Endothelial cell of umbilical vein (primary cell): Measurements from ENCODE around the gene FASLG. TPM values are rescaled to one million over a fixed set of nuclear protein-coding genes. Genes with fewer than 3 reads are reported as not detected.

ENCODE experiments used
- BruUV-seq: library from RNA; stranded (reverse); fragments of 400-500 nt; replicated peaks from 2 replicates; lab custom pipeline; 2021; lab: Mats Ljungman, UMichigan
- CTCF ChIA-PET: fragments of 300-600, 350-600 bp; sonication (Branson Sonifier 250); formaldehyde crosslinking; loops from one replicate; lab custom pipeline; 2021; ENCODE audit warnings: antibody characterized with exemption, inconsistent platforms; lab: Charles Lee
- POLR2A ChIA-PET: fragments of 300-600, 350-600 bp; sonication (Branson Sonifier 250); formaldehyde crosslinking; loops from one replicate; lab custom pipeline; 2021; ENCODE audit warnings: antibody characterized with exemption, inconsistent platforms; lab: Charles Lee
- DNase-seq: peaks from one replicate; pipeline ENCODE4 v3.0.0-alpha.2; 2011; ENCODE audit warnings: low read depth, low spot score
- FAIRE-seq: peaks from 2 replicates; lab custom pipeline; 2011; peaks lifted over from hg19 to GRCh38; lab: Jason Lieb, UNC
- H2AFZ ChIP-seq: 2 replicates; pipeline ENCODE4 v1.6.0; 2012; ENCODE audit warnings: low read depth, low read length, control low read depth, inconsistent platforms
- H3K27ac ChIP-seq: 2 replicates; pipeline ENCODE4 v1.5.1; 2011; ENCODE audit warnings: low read depth, mild to moderate bottlenecking, control low read depth, low read length, moderate library complexity; ENCODE audit not compliant: insufficient read depth
- H3K27me3 ChIP-seq, 2 experiments: 2 replicates each; pipeline versions ENCODE4 v1.6.0 to v1.6.1; 2011; ENCODE audit warnings: low read length in 2 of 2, mixed read lengths in 1 of 2; ENCODE audit not compliant: control insufficient read depth in 2 of 2, insufficient read depth in 2 of 2
- H3K36me3 ChIP-seq, 2 experiments: 2 replicates in 1 of 2; 3 replicates in 1 of 2; pipeline ENCODE4 v1.5.1; 2011; ENCODE audit warnings: low read length in 2 of 2, mild to moderate bottlenecking in 1 of 2, moderate library complexity in 1 of 2; ENCODE audit not compliant: control insufficient read depth in 2 of 2, insufficient read depth in 2 of 2; ENCODE audit errors: extremely low read depth in 1 of 2
- H3K4me1 ChIP-seq: 3 replicates; pipeline ENCODE4 v1.5.1; 2011; ENCODE audit warnings: mild to moderate bottlenecking, low read length; ENCODE audit not compliant: control insufficient read depth, insufficient read depth; ENCODE audit errors: extremely low read depth
- H3K4me2 ChIP-seq: 2 replicates; pipeline ENCODE4 v1.6.1; 2011; ENCODE audit warnings: low read length, control low read depth, mixed read lengths; ENCODE audit not compliant: insufficient read depth
- H3K4me3 ChIP-seq, 3 experiments: fragments of 200-600 bp in 1 of 3; sonication (generic), shearing (Covaris generic) in 1 of 3; replicated peaks in 1 of 3; 2 replicates each; pipeline ENCODE4 v1.5.1; 2011 to 2016; ENCODE audit warnings: control low read depth in 3 of 3, low read length in 3 of 3, mild to moderate bottlenecking in 2 of 3, inconsistent platforms in 1 of 3, low read depth in 1 of 3, moderate library complexity in 1 of 3; ENCODE audit not compliant: insufficient read depth in 1 of 3
- H3K79me2 ChIP-seq: 2 replicates; pipeline ENCODE4 v1.6.0; 2012; ENCODE audit warnings: low read length, inconsistent platforms; ENCODE audit not compliant: control insufficient read depth, insufficient read depth
- H3K9ac ChIP-seq: replicated peaks from 2 replicates; pipeline ENCODE3; 2011; ENCODE audit warnings: low read length, control low read depth; ENCODE audit not compliant: insufficient read depth; ENCODE audit errors: extremely low read depth
- H3K9me1 ChIP-seq: replicated peaks from 3 replicates; pipeline ENCODE4 v1.6.0; 2011; ENCODE audit warnings: mild to moderate bottlenecking, low read length; ENCODE audit not compliant: control insufficient read depth, insufficient read depth; ENCODE audit errors: extremely low read depth
- H3K9me3 ChIP-seq: replicated peaks from 2 replicates; pipeline ENCODE4 v1.5.1; 2012; ENCODE audit warnings: low read length, inconsistent platforms; ENCODE audit not compliant: control insufficient read depth, insufficient read depth
- H4K20me1 ChIP-seq: replicated peaks from 2 replicates; pipeline ENCODE3; 2011; ENCODE audit warnings: mild to moderate bottlenecking, low read length; ENCODE audit not compliant: control insufficient read depth, insufficient read depth; ENCODE audit errors: extremely low read depth
- EZH2 ChIP-seq: IDR thresholded peaks from 2 replicates; pipeline ENCODE4 v1.6.1; 2012; ENCODE audit warnings: borderline replicate concordance, low read depth, mild to moderate bottlenecking, moderate library complexity, low read length, inconsistent platforms; ENCODE audit not compliant: severe bottlenecking
- FOS ChIP-seq: IDR thresholded peaks from 2 replicates; pipeline ENCODE4 v1.6.1; 2011; ENCODE audit warnings: mild to moderate bottlenecking, low read length, moderate library complexity, borderline replicate concordance; ENCODE audit not compliant: insufficient read depth
- MYC ChIP-seq: IDR thresholded peaks from one replicate; pipeline ENCODE4 v1.6.1; 2011; ENCODE audit warnings: mild to moderate bottlenecking, low read depth, low read length
- POLR2A ChIP-seq: IDR thresholded peaks from 2 replicates; pipeline ENCODE4 v1.6.1; 2012; ENCODE audit warnings: low read depth, mild to moderate bottlenecking, control low read depth, low read length
- dilution Hi-C: fragments of 300-500 bp; cut with MboI; formaldehyde crosslinking; loops from one replicate; pipeline ENCODE4 v1.15.0; 2019; ENCODE audit warnings: low sequenced_read_pairs; ENCODE audit not compliant: extremely low pct_ligation_motif_present
- intact Hi-C: fragments of 100-400 bp; cut with micrococcal nuclease; formaldehyde crosslinking; loops from one replicate; pipeline ENCODE4 v1.10.0; 2022
- polyA plus RNA-seq, 4 experiments: library from polyadenylated mRNA; depleted of rRNA in 3 of 4; stranded (reverse) in 3 of 4; unstranded in 1 of 4; fragments of >200 nt; gene quantifications; 2 replicates each; pipeline versions ENCODE4 v1.2.1 to v1.2.3, GENCODE V29; 2011 to 2012; ENCODE audit warnings: missing spikeins in 1 of 4
- total RNA-seq: library from RNA; stranded (reverse); gene quantifications from 2 replicates; pipeline ENCODE4 v1.2.3, GENCODE V29; 2021
- TF ChIP-seq, protein P1 (sequence below): IDR thresholded peaks from 2 replicates; pipeline ENCODE4 v1.6.1; 2011; ENCODE audit not compliant: insufficient read depth, insufficient read length
- TF ChIP-seq, protein P2 (sequence below), 2 donors: IDR thresholded peaks; 1 replicate in 1 of 2; 2 replicates in 1 of 2; pipeline ENCODE4 v1.5.1; 2011; ENCODE audit warnings: low read length in 2 of 2, mild to moderate bottlenecking in 2 of 2, moderate library complexity in 2 of 2, control low read depth in 1 of 2, inconsistent platforms in 1 of 2, low read depth in 1 of 2; ENCODE audit not compliant: insufficient read depth in 1 of 2; ENCODE audit errors: extremely low read depth in 1 of 2

Gene FASLG
- total and polyA plus RNA-seq, 2 donors (not counting 3 experiments of a cell fraction or from before 2014, with no cell fraction given): not detected

DNA sequence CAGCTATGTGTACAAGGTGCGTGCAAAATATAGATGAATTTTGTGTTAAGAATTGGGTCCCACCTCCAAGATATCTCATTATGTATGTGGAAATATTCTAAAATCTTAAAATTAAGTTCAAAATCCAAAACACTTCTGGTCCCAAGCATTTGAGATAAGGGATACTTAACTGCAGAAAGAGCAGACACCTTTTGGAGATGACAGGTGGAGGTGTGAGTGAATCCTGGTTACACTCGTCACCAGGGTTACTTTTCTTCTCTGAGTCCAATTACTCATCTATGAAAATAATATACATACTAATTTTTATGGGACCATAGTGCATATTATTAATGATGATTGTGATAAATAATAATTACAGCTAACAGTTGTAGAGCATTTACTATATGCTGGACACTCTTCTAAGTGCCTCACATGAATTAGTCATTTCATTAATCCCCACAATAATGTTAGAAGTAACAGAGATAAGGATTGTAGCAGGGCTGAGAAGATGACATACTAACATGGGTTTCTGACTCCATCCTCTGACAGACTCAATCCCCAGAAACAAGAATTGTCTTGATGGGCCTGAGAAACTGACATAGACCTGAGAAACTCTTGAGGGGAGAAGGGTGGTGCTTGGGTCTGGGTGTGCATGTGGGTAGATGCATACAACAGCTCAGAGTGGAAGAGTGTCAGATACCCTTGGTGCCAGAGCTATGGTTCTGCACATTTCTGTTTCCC, 8.3 kb upstream of the FASLG start:
- no peak for TF ChIP-seq FOS
- no peak for TF ChIP-seq POLR2A
- TF ChIP-seq EZH2: no peak
- no peak for TF ChIP-seq MYC
- Histone ChIP-seq H3K27me3 (no peaks in the 10 kb centered on the region), H3K36me3 (no peaks in the 10 kb centered on the region), H2AFZ (no peak overlapping the region), H4K20me1 (no peaks in the 10 kb centered on the region), H3K4me2 (no peak overlapping the region), H3K79me2 (no peaks in the 10 kb centered on the region), H3K4me3 (no peak overlapping the region), H3K9me3 (no peaks in the 10 kb centered on the region), H3K4me1 (peaks cover 6% of the 10 kb centered on the region), H3K9me1 (no peaks in the 10 kb centered on the region), H3K27ac (no peak overlapping the region), H3K9ac (no peak overlapping the region)
- FAIRE-seq (no peak), DNase-seq (no peak)
- dilution Hi-C loops: no loop called here
- no TSS peak for BruUV-seq
- intact Hi-C loops: no loop called here
- CTCF ChIA-PET: interaction anchor here (1.2 kb wide), 1 partner anchor 8 kb away, joined by 3 read pairs; the partner anchor contains the start of gene FASLG
- POLR2A ChIA-PET: interaction anchor here (0.5 kb wide), 1 partner anchor 18 kb away, joined by 11 read pairs; no protein-coding TSS in a partner anchor

DNA sequence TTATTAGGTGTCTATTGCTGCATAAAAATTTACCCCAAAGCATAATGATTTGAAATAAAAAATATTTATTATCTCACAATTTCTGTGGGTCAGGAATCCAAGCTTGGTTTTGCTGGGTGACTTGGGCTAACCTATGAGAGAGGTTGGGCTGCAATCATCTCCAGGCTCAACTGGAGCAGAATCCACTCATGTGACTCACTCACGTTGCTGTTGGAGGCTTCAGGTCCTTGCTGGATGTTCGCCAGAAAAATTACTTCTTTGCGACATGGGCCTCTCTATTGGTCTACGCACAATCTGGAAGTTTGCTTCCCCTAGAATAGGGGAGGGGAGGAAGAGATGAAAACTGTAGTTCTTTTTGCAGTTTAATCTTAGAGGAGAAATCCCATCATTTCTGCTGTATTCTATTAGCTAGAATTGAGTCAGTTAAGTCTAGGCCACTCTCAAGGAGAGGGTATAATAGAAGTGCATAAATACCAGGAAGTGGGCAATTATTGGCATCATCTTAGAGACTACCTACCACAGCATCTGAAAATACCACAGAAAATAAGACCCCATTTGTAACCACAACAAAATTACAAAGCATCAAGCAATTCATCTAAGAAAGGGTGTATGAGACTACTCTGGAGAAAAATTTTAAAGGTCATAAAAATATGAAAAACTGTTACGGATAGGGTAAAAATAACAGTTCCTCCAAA, 5.7 kb upstream of the FASLG start:
- peaks cover 6% of the 10 kb centered on the region for H3K4me1 ChIP-seq
- ChIA-PET POLR2A (no interaction called here), CTCF (no interaction called here)
- no peaks in the 10 kb centered on the region for H3K27me3 ChIP-seq
- FAIRE-seq (no peak), DNase-seq (no peak)
- no peak overlapping the region for H3K27ac ChIP-seq
- BruUV-seq: no TSS peak
- TF ChIP-seq, protein P1, sequence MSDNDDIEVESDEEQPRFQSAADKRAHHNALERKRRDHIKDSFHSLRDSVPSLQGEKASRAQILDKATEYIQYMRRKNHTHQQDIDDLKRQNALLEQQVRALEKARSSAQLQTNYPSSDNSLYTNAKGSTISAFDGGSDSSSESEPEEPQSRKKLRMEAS: no peak
- TF ChIP-seq POLR2A (no peak), MYC (no peak), FOS (no peak)
- TF ChIP-seq, protein P2, sequence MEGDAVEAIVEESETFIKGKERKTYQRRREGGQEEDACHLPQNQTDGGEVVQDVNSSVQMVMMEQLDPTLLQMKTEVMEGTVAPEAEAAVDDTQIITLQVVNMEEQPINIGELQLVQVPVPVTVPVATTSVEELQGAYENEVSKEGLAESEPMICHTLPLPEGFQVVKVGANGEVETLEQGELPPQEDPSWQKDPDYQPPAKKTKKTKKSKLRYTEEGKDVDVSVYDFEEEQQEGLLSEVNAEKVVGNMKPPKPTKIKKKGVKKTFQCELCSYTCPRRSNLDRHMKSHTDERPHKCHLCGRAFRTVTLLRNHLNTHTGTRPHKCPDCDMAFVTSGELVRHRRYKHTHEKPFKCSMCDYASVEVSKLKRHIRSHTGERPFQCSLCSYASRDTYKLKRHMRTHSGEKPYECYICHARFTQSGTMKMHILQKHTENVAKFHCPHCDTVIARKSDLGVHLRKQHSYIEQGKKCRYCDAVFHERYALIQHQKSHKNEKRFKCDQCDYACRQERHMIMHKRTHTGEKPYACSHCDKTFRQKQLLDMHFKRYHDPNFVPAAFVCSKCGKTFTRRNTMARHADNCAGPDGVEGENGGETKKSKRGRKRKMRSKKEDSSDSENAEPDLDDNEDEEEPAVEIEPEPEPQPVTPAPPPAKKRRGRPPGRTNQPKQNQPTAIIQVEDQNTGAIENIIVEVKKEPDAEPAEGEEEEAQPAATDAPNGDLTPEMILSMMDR (IDR thresholded peaks at IDR 0.05; ENCODE audit: extremely low read depth in 1 of 2, insufficient read depth in 1 of 2, low read depth in 1 of 2, low read length in 2 of 2): no peak
- dilution Hi-C loops (no loop called here), intact Hi-C loops (no loop called here)
- no peak overlapping the region for H3K4me3 ChIP-seq
- no peaks in the 10 kb centered on the region for H3K9me1 ChIP-seq
- H3K4me2 ChIP-seq: no peak overlapping the region
- H2AFZ ChIP-seq: no peak overlapping the region
- no peaks in the 10 kb centered on the region for H3K9me3 ChIP-seq
- H3K9ac ChIP-seq: no peak overlapping the region
- no peaks in the 10 kb centered on the region for H3K79me2 ChIP-seq
- H3K36me3 ChIP-seq: no peaks in the 10 kb centered on the region
- no peaks in the 10 kb centered on the region for H4K20me1 ChIP-seq
